ENCODE data around the gene SOHLH1.

The SOHLH1 gene, protein sequence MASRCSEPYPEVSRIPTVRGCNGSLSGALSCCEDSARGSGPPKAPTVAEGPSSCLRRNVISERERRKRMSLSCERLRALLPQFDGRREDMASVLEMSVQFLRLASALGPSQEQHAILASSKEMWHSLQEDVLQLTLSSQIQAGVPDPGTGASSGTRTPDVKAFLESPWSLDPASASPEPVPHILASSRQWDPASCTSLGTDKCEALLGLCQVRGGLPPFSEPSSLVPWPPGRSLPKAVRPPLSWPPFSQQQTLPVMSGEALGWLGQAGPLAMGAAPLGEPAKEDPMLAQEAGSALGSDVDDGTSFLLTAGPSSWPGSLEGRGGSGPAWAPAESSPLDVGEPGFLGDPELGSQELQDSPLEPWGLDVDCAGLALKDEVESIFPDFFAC

GRCh38 chr9:135699440-135699839 lies at the start of gene SOHLH1:
Gene SOHLH1, minus strand, starts transcription at chr9:135699481. Its CDS starts 14 bp downstream, at chr9:135699467.
- DNase-seq, result no peak

DNA sequence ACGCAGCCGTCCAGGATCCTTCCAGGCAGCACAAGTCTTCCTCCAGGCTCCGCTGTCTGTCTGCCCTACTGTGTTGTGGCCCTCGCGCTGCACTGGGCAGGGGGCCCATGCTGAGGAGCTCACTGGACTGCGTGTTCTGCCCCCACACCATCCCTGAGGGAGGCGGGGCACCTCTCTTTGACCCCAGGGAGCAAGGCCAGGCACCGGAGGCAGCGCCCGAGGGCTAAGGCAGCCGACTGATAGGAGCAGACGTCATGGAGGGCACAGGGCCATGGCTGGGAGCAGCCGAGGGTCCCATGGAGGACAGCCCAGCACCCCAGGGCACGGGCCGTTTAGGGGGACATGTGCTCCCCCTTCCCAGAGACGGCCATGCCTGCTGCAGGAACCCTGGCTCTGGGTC lies 49.4 kb upstream of the SOHLH1 start:
- no peak for DNase-seq

- no peak for DNase-seq
Measured at GRCh38 chr9:135747311-135747710, 48.0 kb upstream of the SOHLH1 start.

DNA sequence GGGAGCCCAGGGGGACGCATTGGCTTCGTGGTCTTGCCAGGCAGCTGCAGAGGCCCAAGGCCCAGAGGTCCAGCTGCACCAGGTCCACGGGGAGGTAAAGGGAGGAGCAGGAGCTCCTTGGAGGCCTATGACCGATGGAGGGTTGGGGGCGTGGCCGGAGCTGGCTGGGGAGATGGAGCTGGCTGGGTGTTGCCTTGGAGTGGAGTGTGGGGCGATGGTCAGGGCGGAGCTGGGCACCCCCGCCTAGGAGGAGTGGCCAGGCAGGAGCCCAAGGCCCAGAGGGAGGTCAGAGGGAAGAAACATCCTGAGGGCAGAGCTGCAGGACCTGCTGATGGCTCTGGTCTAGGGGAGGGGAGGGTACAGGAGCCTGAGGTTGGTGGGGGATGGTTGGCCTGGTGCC lies 47.3 kb upstream of the SOHLH1 start:
- DNase-seq, result no peak

GRCh38 chr9:135745686-135746324 lies 46.5 kb upstream of the SOHLH1 start:
- no peak for DNase-seq

GRCh38 chr9:135745189-135745588 lies 45.9 kb upstream of the SOHLH1 start:
- DNase-seq, result no peak

- DNase-seq, result no peak
Measured at GRCh38 chr9:135744333-135745070, 45.2 kb upstream of the SOHLH1 start.

- no peak for DNase-seq
Measured at GRCh38 chr9:135743546-135744332, 44.5 kb upstream of the SOHLH1 start.

DNA sequence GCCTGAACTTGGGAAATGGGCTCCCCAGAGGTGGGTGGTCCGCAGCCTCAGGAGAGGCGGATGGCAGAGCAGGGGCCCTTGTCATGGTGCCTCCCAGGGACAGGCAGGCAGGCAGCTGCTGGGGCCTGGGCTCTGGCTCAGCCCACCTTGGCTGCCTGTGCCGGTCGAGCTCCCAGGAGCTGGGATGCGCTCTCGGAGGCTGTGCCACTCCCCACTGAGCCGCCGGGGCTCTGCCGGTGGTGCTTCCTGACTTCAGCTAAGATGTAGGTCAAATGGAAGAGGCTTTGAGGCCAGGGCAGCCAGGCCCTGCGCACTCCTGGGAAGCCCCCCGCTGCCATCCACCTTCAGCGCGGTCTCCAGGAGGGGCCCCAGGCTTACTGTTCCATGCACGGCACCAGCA lies 43.7 kb upstream of the SOHLH1 start:
- DNase-seq, result no peak

GRCh38 chr9:135741276-135742219 lies 42.3 kb upstream of the SOHLH1 start:
- DNase-seq, result no peak

DNA sequence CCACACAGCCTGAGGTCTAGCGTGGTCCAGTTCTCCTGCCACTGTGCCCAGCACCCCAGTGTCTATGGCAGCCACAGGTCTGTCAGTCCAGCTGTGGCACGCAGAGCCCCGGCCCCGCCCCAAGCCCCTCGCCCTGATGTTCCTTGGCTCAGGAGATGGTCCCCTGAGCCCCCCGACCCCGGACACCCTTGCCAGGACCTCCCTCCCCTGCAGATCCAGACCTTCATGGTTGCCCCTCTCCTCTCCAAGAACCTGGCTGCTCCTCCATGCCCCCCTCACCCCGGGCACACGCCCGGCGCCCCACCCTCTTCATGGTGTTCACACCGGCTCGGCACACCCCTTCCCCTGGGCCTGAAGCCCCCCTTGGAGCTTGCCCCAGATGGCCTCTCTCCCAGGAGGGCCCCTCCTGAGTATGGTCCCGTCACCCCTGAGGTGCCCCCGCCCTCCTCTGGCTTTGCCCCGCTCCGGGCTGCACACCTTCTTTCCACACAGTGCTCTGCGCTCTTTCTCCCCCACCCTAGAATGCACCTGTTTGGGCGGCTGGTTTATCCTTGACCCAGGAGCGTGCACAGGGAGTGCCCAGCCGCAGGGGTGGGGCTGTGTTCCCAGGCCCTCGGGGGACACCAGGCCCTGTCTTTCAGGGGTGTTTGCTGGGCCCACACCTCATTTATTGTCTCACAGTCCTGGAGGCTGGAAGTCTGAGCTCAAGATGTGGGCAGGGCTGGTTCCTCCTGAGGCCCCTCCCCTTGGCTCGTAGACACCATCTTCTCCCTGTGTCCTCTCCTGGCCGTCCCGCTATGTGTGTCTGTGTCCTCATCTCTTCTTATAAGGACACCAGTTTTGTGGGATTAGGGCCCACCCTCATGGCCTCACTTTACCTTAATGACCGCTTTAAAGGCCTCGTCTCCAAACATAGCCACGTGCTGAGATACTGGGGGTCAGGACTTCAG lies 40.3 kb upstream of the SOHLH1 start:
- DNase-seq, result no peak

DNA sequence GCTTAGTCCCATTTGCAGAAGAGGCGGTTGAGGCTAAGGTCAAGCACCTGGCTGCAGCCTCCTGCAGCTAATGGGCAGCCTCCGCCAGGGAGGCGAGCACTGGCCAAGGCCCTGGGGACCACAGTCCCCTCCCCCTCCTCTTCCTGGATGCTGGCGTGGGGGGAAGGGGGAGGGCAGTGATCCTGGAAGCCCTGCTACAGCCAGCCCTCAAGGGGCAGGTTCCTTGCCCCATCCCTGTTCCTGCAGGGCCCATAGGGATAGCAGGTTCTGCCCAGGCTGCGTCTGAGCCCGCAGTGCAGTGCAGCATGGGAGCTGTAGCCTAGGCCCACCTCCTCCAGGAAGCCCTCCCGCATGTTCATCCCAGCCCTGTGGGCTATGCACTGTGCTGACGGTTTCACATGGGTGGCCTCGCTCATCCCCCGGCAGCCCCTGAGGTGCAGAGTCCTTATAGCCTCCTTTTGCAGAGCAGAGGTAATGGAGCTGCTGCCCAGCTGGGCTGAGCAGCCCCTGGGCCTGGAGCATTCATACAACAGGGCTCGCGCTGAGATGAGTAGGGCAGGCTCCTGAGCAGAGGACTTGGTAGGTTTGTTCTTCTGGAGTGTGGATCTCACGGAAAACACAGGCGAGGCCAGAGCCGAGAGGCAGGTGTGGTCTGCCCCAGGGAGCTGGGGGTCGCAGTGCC lies 38.7 kb upstream of the SOHLH1 start:
- no peak for DNase-seq

- DNase-seq, result no peak
Measured at GRCh38 chr9:135736979-135737839, 37.9 kb upstream of the SOHLH1 start.

- DNase-seq, result no peak
Measured at GRCh38 chr9:135736272-135736978, 37.1 kb upstream of the SOHLH1 start.

- DNase-seq, result no peak
Measured at GRCh38 chr9:135734616-135735144, 35.4 kb upstream of the SOHLH1 start.

- DNase-seq, result no peak
Measured at GRCh38 chr9:135732569-135733257, 33.4 kb upstream of the SOHLH1 start.

DNA sequence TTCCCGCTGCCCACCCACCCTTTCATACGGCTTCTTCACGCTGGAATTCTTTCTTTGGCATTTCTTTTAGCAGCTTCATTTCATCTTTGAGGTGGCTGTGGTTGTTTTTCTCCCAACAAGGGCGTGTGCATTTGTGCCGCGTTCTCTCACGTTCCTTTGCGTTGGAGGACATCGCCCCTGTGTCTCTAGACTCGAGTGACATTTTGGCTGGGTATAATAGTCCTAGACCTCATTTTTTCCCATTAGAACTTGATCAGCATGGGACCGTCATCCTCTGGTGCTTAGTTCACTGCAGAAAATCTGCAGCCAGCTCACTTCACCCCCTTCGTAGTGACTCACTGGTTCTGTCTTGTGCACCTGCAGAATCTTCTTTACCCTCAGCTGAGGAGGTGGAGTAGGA lies 32.2 kb upstream of the SOHLH1 start:
- no peak for DNase-seq
